Stimulated activated CD8-positive, alpha-beta memory T cell treated with anti-CD3 and anti-CD28 coated beads, Interleukin-7, amount 100 ng/mL, for 1 hour (primary cell): ENCODE data around the gene DAPK2.
"Not testable (repeated sequence)": the region's sequence is repeated elsewhere in the genome, so short reads cannot be mapped to it uniquely, and the experiment has no call there.

Experiments used
- DNase-seq, 2 donors: peaks; one replicate each; pipeline ENCODE4 v3.0.0-alpha.2; 2020; ENCODE audit warnings: low read depth in 2 of 2

The DAPK2 gene

DNA sequence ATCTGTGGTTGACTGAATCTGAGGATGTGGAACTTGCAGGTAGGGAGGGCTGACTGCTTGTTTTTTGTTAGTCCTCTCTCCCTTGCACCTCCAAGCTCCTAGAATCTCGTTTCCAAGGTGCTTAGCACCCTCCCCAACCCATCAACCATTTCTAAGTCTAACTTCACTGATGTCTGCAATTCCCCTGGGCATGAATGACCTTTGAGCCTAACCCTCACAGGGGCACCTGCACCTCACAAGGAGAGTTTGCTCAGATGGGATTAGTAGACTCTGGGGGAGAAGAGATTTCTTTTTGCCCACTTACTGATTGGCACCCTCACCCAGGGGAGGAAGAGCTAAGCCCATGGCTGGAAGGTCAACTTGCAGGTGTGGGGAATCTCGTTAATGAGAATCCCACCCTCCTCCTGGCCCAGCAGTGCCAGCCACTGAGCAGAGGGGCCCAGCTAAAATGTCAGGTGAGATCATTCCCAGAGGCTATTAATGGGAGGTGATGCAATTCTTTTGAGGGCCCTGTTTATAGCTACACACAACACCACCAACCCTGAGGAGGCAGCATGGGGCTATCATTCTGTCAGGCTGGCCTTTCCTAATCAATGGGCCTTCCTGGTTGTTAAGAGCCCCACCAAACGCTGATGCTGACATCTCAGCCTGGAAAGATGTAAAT is 130.9 kb downstream of the DAPK2 start:
- no peak for DNase-seq

- DNase-seq, result no peak
Measured at GRCh38 chr15:63913786-63914315, 132.4 kb downstream of the DAPK2 start.

DNA sequence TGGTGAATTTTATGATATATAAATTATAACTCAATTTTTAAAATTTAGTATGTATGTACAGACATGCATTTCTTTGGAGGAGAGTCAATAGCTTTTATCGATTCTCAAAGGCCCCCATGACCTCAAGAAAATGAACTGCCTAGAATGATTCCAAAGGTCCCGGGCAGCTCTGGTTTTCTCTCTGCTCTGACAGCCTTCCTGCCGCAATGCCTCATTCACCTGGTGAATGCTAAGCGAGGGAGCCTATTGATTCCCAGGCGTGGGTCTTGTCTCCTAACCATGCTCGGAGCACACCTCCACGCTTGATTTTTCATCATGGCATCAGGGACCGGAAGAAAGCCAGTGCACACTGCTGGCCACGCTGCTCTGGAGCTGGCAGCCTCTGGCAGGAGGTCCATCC is 132.9 kb downstream of the DAPK2 start:
- no peak for DNase-seq

DNA sequence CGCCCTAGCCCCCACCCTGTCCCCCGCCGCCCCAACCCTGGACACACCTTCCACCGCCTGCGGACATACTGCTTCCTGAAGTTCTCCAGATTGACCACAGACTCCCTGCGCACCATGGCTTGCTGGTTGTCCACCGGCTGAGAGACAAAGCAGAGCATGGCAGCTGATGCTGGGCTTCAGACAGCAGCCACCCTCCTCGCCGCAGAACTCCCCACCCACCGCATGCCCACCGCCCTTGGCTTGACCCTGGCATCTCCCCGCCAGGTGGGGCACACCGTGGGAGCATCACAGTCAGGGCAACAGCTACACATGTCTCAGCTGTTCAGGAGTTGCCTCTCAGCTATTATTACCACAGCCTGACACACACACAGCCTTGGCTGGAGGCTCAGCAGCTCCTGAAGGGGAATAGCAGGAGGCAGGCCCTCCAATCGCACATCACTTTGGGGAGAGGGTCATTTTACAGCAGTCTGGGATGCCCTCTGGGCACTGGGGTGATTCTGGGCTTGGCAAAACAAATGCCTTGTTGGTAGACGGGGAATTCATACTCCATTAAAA is 134.1 kb downstream of the DAPK2 start:
- DNase-seq, result no peak

DNA sequence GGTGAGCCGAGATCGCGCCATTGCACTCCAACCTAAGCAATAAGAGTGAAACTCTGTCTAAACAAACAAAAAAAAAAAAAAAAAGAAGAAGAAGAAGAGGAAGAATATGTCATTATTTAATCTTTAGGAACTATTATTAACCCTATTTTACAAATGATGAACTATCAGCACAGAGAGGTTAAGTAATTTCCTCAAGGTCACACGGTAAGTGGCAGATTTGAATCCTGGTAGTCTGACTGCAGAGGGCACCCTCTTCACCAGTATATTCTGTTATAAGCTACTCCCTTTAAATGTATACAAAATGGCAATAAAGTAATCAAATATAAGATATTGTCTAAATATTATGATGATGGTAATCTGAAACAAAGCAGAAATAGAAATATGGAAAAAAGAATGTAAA is 135.1 kb downstream of the DAPK2 start:
- no peak for DNase-seq

DNA sequence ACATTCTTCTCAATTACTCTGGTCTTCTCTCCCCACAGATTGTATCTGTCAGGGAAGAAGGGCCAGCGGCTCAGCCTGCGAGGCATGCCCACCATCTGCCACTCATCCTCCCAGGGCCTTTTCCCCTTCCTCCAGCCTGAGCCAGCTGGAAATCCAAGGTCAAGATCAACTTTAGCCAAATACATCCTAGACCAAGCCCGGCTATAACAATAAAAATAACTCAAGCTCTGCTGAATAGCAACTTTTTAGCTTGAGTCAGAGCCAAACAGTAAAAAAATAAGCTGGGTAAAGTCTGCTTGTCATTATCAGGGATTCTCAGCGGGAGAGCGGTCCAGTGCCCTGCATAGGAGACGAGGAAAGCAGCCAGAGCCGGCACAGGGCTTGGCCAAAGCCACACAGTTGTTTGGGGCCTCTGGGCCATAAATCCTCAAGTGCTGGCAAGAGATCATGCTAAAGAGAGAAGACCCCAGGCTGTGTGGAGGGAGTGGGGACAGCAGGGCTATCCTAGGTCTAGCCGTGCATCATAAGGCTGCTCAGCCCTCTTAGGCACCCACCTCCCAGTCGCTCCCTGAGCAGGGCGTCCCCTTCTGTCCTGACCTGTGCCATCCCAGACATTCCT is 136.4 kb downstream of the DAPK2 start:
- DNase-seq, result no peak

DNA sequence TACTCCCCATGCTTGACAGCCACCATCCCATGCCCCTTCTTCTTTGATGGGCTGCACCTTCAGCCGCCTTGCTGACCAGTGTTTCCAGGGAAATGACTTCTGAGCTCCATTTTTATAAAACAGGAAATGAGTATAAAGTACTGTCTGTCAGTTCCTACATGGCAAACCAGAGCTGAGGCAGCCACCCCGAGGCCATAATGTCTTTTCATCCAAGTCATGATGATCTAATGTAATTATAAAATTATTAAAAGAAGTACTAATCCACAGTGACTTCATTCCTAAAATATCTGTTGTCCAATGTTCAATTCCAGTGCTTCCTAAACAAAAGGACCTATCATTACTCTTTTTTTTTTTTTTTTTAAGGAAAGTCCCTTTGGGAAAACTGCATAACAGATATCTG is 137.3 kb downstream of the DAPK2 start:
- DNase-seq, result no peak

DNA sequence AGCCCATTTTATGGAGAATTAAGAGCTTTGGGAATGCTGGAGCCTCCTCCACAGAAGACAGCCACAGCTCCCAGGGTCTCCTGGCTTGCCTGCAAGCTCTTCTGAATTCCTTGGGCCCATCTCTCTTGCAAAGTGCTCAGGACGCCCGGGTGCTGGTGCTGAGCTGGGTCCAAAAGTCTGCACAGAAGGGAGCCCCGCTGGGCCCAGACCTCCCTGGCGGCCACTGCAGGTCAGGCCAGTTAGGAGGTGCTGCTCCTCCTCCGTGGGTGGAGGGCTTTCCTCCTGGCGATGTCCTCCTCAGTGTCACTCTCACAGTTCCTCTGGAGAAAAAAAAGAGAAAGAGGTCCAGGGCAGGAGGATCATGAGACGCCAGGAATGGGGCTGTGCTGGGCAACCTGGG is 138.0 kb downstream of the DAPK2 start:
- DNase-seq, result no peak

GRCh38 chr15:63907521-63907920 is 138.8 kb downstream of the DAPK2 start:
- DNase-seq, result no peak

DNA sequence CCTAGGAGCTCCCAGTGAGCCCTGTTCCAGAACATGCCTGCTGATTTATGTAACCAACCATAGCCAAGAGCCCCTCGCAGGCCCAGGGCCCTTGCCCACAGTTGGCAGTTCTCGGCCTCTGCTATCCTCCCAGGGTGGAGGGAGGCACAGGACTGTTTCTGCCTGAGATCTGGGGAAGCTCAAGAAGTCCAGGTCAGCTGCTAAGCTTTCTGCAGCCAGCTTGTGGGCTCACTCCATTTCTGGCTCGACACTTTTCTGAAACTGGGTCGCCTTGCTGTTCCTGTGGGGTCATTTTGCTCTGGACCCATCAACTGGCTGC is 140.1 kb downstream of the DAPK2 start:
- DNase-seq, result no peak

GRCh38 chr15:63905558-63906265 is 140.6 kb downstream of the DAPK2 start:
- no peak for DNase-seq

GRCh38 chr15:63905131-63905530 is 141.2 kb downstream of the DAPK2 start:
- DNase-seq, result no peak

- DNase-seq, result no peak
Measured at GRCh38 chr15:63904042-63904441, 142.2 kb downstream of the DAPK2 start.

DNA sequence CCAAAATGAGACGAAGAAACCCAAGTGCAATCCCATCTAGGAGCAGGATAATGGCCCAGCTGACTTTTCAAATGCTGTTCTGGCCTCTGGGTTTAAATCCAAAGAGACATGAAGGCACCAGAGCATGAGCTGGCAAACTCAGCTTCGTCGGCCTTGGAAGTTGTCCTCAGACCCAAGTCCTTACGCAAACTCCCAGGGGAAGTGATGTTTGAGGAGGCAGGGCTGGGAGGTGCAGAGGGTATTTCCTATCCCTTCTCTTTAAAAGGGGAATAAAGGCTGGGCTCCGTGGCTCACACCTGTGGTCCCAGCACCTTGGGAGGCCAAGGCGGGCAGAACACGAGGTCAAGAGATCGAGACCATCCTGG is 143.6 kb downstream of the DAPK2 start:
- no peak for DNase-seq

DNA sequence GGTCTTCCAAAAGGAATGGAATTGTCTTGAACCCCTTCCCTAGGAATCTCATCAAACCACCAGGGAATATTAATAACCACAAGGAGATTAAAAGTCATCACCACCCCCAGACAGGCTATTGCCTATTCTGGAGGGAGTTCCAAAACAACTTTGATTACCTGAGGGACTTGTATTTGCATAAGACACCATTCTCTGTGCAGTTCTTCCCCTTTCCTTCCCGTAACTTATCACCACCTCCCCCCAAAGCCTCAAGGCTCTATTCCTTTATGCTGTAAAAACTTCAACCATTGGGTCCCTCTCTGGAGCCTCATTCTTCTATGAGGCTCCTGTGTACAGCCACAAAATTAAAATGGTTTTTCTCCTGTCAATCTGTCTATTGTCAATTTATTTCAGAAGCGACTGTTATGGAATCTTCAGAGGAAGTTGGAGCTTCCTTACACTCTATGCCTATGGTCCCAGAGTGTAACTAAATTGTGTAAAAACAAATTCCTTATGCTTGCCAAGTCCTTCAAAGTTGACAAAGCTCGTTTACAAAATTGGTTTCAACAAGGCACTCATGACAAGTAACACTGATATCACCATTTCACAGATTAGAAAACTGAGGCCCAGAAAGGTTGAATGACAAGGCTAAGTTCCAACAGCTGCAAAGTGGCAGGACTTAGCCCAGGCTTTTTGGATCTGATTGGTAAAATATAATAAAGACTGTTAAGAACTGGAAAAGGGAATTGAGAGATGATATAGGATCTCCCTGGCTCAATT is 144.2 kb downstream of the DAPK2 start:
- no peak for DNase-seq

- no peak for DNase-seq
Measured at GRCh38 chr15:63900306-63900705, 146.0 kb downstream of the DAPK2 start.

DNA sequence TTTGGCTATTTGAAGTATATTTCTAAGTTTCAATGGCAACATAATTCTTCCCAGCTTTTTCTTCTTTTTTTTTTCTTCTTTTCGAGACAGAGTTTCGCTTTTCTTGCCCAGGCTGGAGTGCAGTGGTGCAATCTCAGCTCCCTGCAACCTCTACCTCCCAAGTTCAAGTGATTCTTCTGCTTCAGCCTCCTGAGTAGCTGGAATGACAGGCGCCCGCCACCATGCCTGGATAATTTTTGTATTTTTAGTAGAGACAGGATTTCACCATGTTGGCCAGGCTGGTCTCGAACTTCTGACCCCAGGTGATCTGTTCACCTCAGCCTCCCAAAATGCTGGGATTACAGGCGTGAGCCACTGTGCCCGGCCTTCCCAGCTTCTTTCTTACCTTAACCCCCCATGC is 146.7 kb downstream of the DAPK2 start:
- DNase-seq, result not testable (repeated sequence)

GRCh38 chr15:63899193-63899592 is 147.1 kb downstream of the DAPK2 start:
- no peak for DNase-seq

DNA sequence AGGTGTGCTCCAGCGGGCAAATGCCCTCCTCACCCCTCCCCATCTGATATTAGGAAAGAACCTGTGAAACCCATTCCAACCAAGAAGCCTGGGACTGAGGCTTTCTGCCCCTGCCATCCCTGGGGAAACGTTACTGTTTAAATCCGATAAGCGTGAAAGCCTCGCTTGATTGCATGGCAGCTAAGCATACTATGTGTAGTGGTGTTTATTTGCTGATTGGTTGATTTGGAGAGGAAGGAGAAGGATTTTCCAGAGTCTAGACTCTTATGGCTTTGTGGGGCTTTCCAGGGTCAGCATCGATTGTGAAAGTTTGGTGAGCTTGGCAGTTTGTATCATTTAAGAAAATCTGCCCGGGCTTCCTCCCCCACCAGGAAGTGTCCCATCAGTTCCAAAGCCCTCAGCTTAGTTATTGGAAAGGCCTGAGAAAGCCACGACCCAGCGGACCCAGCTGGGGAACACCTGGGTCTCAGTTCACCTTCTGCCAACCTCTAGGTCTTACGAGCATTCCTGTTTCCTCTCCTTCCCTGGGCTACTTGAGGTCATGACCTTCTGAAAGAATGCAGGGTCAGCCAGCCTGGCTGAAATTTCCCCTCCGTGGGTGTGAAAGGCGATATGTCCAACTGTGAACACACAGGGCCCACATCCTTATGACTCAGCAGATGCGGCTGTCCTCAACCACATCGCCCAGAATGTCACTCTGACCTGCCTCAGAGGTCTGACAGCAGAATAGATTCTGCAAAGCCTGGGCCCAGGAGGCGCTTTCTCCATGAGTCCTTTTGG is 149.8 kb downstream of the DAPK2 start:
- peak; percentile 12 to 23 for DNase-seq

- DNase-seq, result no peak
Measured at GRCh38 chr15:63895787-63896218, 150.5 kb downstream of the DAPK2 start.

DNA sequence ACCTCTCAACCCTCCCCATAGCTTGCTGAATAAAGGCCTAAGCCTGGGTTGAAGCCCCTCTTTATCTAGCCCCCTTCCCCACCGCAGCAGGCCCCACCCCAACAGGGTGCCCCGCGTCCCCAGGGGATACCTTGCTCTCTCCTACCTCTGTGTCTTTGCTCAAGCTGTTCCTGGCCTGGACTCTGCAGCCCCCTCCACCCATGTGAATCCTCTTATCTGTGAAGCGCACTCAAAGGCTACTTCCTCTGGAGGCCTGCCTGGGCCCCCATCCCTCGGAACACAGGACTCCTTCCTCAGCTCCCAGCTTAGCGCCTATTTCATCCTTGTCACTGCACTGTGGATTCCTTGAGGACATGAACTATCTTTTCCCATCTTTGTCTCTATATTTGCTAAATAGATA is 151.1 kb downstream of the DAPK2 start:
- no peak for DNase-seq

GRCh38 chr15:63894662-63894949 is 151.7 kb downstream of the DAPK2 start:
- DNase-seq, result no peak
